GM12874 (cell line): ENCODE measurements around the gene EIF2AK2.

Experiments used
- TF ChIP-seq, protein P1 (sequence below): IDR thresholded peaks from 2 replicates; pipeline ENCODE4 v1.5.1; 2011; ENCODE audit warnings: low read depth, mild to moderate bottlenecking, control low read depth, low read length, moderate library complexity; ENCODE audit not compliant: insufficient read depth

Gene EIF2AK2

DNA sequence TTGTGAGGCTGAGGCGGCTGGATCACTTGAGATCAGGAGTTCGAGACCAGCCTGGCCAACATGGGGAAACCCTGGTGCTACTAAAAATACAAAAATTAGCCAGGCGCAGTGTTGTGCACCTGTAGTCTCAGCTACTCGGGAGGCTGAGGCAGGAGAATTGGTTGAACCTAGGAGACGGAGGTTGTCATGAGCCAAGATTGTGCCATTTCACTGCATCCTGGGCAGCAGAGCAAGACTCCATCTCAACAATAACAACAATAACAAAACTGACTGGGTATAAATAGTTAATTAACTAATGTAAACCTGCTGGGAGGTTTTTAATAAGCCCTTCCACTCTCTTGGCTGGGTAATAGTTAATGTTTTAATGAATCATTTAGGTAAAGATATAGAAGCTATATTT, 23.9 kb upstream of the EIF2AK2 start:
- TF ChIP-seq, protein P1, sequence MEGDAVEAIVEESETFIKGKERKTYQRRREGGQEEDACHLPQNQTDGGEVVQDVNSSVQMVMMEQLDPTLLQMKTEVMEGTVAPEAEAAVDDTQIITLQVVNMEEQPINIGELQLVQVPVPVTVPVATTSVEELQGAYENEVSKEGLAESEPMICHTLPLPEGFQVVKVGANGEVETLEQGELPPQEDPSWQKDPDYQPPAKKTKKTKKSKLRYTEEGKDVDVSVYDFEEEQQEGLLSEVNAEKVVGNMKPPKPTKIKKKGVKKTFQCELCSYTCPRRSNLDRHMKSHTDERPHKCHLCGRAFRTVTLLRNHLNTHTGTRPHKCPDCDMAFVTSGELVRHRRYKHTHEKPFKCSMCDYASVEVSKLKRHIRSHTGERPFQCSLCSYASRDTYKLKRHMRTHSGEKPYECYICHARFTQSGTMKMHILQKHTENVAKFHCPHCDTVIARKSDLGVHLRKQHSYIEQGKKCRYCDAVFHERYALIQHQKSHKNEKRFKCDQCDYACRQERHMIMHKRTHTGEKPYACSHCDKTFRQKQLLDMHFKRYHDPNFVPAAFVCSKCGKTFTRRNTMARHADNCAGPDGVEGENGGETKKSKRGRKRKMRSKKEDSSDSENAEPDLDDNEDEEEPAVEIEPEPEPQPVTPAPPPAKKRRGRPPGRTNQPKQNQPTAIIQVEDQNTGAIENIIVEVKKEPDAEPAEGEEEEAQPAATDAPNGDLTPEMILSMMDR = no peak

DNA sequence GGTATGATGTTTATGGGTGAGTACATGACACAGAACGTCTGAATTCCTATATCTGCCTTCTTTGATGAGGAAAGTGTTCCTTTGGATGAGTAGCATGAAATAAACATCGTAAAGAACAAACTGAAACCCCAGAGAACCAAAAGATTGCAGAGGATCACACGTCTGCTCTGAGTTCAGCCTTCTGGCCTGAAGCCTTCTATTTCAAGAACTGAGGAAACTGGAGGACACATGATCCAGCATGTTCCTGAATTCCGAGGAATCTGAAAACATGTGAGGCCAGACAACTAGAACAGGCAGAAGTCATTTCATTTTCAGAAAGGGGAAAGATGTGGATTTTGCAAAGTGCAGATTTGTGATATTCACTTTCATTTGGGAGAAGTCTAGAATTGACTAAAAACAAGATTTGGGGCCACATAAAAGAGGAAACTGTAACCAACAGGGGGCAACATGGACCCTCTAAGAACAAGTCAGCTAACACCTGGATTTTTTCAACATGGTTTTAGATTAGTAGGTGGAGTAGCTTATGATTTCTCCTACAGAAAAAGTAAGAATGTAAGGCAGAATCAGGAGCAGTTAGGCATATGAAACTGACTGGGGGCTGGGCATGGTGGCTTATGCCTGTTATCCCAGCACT, 23.3 kb upstream of the EIF2AK2 start:
- TF ChIP-seq, protein P1 = no peak

DNA sequence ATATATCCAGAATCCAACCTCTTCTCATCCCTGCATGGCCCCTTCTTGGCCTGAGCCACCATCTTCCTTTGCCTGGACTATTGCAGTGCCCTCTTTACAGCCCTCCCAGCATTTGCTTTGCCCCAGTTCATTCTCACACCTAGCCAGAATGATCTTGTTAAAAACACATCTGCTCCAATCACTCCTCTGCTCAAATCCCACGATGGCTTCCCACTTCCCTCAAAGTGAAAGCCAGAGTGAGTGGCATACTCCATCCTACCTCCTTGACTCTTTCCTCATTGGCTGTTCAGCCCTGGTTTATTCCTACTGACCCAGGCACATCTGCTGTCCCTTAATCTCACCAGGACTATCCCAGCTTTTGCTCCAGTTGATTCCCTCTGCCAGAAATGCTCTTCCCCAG, 17.0 kb upstream of the EIF2AK2 start:
- TF ChIP-seq, protein P1 = no peak

DNA sequence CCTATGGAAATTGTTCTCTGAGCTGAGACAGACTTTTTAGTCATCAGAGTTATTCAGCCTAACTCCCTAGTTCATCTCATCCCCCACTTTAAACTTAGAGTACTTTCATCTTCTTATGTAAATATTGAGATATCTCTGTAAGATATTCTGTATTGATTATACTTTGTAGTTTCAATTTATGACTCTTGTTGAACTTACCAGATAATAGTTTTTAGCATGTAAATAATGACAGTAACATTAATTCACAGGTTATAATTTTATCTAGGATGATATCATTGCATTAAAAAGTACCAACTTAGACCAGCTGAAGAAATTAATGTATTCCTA, 14.8 kb upstream of the EIF2AK2 start:
- TF ChIP-seq, protein P1 = no peak

DNA sequence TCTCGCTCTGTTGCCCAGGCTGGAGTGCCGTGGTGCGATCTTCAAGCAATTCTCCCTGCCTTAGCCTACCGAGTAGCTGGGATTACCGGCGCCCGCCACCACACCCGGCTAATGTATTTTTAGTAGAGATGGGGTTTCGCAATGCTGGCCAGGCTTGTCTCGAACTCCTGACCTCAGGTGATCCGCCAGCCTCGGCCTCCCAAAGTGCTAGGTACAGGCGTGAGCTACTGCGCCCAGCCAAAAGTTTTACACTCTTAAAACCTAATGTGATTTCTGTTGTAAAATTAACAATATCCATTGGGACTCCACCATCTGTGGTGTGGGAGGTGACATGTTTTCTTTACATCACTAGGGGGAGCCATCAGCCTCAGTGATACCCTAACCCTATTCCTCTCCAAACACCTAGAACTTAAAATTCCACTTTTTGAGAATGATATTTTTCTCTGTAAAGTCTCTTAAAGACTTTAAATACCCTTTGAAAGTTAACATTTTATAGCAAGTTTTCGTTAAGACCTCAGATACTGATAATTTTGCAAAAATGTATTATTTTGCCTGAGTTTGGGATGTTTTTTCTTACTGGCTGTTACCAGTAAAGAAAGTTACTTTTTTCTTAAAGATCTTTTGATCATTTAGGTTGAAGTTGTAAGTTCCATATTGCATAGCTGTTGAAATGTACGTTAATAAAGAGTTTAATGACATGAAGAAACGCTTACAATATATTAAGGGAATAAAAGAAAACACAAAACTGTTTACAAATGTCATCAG, 11.6 kb upstream of the EIF2AK2 start:
- TF ChIP-seq, protein P1 = peak; percentile 66; the same call in 1 of the 2 replicates

DNA sequence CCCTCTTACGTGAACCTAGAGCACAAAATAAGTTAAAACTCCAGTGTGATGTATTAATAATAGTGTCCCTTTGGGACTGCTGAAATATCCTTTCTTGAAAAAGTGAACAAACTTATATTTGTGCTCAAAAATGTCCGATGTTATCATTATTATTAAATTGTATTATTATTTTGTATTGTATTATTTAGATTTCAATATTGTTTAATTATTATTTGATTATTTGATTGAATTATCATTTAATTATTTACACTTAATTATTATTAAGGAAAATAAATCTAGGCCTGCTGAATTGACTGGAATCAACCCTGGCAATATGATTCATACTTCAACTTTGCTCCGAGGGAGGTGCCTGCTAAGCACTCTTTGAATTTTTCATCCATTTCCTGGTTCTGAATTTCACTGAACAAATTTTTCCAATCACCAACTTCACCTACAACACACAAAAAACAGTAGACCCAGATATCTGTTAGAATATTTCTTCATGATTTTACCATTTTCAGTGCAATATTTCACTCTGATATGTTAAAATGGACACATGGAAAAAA, 10.9 kb upstream of the EIF2AK2 start:
- TF ChIP-seq, protein P1 = no peak

DNA sequence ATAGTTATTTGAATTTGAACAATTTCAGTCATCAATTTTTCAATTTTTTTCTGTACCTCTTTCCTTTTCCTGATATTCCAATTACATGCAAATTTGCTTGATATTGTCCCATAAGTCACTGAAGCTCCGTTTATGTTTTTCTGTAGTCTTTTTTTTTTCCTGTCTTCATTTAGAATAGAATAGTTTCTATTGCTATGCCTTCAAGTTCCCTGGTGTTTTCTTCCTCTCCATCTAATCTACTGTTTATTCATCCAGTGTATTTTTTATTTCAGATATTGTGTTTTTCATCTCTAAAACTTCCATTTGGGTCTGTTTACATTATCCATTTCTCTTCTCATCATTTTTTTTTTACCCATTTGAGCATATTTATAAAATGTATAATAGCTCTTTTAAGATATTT, 8.0 kb upstream of the EIF2AK2 start:
- TF ChIP-seq, protein P1 = no peak
